GM18505 (cell line): ENCODE results near the gene AFM.

ENCODE experiments used
- ATAC-seq: cut with Tn5 transposase; IDR thresholded peaks from one replicate; pipeline ENCODE4 v1.9.1; 2021; ENCODE audit not compliant: unreplicated experiment
- POLR2A ChIP-seq: IDR thresholded peaks from 4 replicates; pipeline ENCODE4 v1.6.1; 2011; ENCODE audit warnings: borderline replicate concordance; ENCODE audit not compliant: insufficient read depth, insufficient read length; ENCODE audit errors: extremely low read depth

The AFM gene

DNA sequence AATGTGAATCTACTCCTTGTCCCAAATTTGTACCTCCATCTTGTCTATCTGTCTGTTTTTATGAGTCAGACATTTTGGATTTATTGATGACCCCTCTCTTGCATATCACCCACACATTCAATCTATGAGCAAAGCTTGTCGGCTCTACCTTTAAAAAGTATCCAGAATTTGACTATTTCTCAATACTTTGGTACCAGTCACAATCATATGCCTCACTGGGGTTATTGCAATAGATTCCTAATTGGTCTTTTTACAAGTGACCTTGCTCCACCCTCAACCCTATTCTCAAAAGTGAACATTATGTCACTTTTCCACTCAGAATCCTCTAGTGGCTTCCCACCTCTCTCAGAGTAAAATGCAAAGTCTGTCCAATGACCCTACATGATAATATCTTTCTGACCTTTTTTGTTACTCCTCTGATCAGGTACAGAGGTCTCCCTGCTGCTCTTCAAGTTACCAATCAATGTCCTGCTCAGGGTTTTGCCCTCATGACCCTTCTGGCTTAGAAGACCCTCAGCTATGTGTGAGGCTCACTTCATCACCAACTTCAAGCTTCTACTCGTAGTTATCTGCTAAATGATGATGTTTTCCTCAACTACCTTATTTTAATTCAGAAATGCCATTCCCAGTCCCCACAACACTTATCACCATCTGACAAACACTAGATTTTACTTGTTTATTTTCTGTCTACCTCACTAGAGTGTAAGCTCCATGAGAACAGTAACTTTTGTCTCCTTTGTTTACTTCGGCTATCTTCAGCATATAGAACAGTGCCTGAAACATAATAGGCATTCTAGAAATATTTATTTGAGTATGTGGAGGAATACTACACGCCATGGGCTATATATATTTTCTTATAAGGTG lies 23.1 kb upstream of the AFM start:
- ATAC-seq, result no peak
- no peak for TF ChIP-seq POLR2A

- no peak for TF ChIP-seq POLR2A
- no peak for ATAC-seq
Observed at GRCh38 chr4:73459048-73459421, 22.5 kb upstream of the AFM start.

GRCh38 chr4:73460913-73461522 lies 20.5 kb upstream of the AFM start:
- no peak for TF ChIP-seq POLR2A
- ATAC-seq, result no peak

GRCh38 chr4:73468170-73468569 lies 13.4 kb upstream of the AFM start:
- no peak for ATAC-seq
- no peak for TF ChIP-seq POLR2A

DNA sequence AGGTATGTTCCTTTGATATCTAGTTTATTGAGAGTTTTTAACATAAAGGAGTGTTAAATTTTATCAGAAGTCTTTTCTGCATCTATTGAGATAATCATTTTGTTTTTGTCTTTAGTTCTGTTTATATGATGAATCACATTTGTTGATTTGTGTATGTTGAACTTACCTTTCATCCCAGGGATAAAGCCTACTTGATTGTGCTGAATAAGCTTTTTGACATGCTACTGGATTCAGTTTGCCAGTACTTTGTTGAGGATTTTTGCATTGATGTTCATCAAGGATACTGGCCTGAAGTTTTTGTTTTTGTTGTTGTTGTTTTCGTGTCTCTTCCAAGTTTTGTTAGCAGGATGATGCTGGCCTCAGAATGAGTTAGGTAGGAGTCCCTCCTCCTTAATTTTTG lies 10.8 kb upstream of the AFM start:
- no peak for TF ChIP-seq POLR2A
- ATAC-seq, result no peak

DNA sequence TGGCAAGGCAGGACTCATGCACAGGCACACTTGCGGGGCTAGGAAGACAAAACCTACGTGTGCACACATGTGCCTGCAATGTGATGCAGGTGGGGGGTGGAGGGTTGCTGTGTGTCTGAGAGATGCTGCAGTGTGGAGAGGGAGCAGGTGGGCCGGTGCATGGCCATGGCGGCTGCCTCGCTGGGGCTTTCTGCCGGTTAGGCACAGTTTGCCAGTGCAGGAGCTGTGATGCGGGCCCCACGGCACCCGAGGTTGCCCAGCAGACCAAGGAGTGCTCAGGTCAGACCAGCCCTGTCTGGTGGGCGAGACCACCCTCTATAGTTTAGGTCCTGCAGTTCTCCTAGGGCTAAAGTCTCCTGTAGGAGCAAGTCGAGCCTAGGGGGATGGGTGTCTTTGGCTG lies 4.4 kb upstream of the AFM start:
- ATAC-seq, result no peak
- TF ChIP-seq POLR2A, result no peak

DNA sequence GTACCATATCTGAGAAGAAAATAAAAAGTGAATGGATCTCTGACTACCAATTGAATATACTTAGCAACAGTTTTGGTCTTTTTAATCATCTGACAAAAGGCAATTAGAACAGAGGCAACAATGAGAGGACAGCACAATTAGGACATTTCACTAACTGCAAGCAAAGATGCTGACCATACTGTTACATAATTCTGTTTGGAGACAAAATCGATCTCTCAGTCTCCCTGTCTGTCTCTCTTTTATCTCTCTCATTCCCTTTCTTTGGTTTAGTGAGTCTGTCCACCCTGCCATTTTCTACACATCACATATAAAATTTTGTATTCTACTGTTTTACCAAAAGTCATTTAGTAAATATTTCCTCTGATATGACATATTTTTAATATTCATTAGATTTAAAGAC lies 2.2 kb upstream of the AFM start:
- no peak for ATAC-seq
- no peak for TF ChIP-seq POLR2A

GRCh38 chr4:73485085-73485484 lies 3.5 kb downstream of the AFM start:
- TF ChIP-seq POLR2A, result no peak
- ATAC-seq, result no peak

DNA sequence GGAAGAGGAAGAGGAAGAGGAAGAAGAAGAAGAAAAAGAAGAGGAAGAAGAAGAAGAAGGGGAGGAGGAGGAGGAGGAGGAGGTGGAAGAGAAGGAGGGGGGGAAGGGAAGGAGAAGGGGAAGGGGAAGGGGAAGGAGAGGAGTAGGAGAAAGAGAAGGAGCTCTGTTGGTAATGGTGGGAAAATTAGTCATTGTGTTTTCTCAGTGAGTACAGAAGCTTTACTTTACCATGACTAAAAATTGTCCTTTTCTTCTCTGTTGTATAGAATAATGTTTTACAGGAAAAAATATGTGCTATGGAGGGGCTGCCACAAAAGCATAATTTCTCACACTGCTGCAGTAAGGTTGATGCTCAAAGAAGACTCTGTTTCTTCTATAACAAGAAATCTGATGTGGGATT lies 4.1 kb downstream of the AFM start:
- TF ChIP-seq POLR2A, result no peak
- ATAC-seq, result no peak

- TF ChIP-seq POLR2A, result no peak
- no peak for ATAC-seq
Observed at GRCh38 chr4:73486497-73486896, 5.0 kb downstream of the AFM start.

DNA sequence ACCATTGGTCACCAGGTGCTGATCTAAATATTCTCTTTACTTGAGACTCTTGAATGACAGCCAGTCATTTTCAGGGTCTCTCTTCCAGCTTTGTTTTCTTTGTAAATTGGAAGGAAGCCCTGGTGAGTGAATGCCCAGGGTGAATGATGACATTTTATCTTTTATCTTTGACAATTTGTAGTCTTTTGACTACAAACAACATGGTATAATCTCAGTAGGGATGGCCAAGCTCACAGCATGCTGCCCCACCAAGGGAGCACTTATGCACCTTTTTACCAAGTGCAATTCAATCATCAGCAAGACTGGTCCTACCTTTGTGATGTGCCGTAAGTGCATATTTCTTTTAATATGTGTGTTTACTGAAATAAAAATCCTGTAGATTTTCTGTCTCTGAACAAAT lies 5.7 kb downstream of the AFM start:
- TF ChIP-seq POLR2A, result no peak
- ATAC-seq, result no peak

- no peak for TF ChIP-seq POLR2A
- ATAC-seq, result no peak
Observed at GRCh38 chr4:73499996-73500765, 18.6 kb downstream of the AFM start.

DNA sequence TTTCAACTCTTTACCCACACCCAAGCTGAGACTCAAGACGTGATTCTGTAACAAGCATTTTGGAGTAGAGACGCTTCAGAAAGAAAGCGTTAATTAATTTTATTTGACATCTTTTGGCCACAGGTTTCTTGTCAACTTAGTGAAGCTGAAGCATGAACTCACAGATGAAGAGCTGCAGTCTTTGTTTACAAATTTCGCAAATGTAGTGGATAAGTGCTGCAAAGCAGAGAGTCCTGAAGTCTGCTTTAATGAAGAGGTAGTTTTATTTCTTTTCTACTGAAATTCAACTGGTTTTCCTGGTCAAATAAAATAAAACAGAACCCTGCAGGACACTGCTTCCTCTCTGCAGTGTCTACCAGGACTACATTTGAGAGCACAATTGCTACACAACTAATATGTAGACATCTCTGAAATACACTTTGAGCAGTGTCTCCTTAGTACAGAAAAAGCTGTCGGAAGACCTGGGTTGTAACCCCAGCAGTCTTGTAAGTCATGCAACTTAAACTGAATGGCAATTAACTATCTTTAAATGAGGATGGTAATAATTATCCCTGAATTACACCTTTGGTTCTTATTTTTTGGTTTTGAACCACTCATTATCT lies 20.2 kb downstream of the AFM start:
- ATAC-seq, result no peak
- TF ChIP-seq POLR2A, result no peak
